ENCODE data around the gene OCLN.
"Not testable (repeated sequence)": the region's sequence is repeated elsewhere in the genome, so short reads cannot be mapped to it uniquely, and the experiment has no call there.

The OCLN gene

DNA sequence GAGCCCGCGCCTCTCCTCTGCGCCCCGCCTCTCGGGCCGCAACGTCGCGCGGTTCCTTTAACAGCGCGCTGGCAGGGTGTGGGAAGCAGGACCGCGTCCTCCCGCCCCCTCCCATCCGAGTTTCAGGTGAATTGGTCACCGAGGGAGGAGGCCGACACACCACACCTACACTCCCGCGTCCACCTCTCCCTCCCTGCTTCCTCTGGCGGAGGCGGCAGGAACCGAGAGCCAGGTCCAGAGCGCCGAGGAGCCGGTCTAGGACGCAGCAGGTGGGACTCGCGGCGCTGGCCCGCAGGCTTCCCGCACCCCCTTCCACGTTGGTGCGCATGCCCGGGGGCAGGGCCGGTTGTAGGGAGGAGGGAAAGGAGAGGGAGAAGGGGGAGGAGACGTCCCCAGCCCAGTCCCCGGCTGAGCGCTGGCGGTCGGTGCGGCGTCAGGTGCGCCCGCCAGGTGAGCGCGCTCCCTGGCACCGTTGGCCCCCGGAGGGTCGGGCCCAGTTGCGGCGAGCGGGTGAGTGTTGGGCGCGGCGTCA is at the start of gene OCLN:
Gene OCLN (plus strand): TSS at position 400 of the 532 bp plus-strand sequence. CDS start 11,455 bp downstream, outside the sequence.
- DNase-seq: no peak

DNA sequence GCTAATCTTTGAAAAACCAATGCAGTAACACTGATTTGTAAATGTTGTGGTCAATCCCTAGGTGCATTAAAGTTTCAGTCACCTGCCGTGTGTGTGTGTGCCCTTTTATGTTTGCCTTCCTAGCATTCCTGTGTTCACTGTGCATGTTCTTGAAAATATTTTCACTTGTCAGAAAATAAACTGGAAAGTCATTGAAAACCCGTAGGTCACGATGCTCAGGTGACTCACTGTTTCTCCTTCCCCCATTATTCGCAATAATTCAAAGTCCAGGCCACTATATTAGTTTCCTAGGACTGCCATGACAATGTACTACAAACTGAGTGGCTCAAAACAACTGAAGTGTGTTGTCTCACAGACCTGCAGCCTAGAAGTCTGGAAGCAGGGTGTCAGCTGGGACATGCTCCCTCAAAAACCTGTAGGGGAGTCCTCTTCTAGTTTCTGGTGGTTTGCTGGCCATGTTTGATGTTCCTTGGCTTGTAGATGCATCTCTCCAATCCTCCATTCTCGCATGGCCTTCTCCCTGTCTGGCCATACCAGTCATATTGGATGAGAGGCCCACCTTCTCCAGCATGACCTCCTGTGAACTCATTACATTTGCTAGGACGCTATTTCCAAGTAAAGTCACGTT is 48.3 kb upstream of the OCLN start:
- DNase-seq: no peak

DNA sequence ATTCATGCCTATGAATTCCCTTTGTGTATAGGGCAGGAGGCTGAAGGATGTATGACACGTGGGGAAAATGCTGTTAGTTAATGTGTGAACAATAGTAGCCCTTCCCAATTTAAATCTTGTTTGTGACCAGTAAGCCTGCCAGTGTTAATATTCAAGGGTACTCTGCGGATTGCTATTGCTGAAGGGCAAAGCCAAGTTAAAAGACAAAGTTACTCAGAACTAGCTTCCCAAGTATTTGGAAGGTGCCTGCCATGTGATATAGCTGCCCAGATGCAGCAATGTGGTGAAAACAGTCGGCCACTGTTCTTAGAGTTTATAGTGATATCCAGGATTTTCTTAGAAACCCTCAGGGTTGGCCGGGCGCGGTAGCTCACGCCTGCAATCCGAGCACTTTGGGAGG is 43.1 kb upstream of the OCLN start:
- no peak for DNase-seq

DNA sequence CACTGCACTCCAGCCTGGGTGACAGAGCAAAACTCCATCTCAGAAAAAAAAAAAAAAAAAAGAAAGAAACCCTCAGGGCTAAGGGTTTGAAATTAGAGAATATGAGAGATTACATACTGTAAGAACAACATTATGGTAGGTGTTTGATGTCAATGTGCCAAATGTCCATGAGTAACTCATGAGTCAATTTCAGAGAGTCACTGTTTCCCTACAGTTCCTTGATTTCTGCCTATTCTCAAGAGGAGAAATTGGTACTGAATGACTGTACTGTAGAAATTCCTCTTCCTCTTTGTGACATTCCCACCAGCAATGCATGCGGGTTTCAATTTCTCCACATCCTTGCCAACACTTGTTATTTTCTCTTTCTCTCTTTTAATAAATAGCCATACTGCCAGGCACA is 42.5 kb upstream of the OCLN start:
- no peak for DNase-seq

GRCh38 chr5:69450527-69450926 is 42.1 kb upstream of the OCLN start:
- DNase-seq: not testable (repeated sequence)

DNA sequence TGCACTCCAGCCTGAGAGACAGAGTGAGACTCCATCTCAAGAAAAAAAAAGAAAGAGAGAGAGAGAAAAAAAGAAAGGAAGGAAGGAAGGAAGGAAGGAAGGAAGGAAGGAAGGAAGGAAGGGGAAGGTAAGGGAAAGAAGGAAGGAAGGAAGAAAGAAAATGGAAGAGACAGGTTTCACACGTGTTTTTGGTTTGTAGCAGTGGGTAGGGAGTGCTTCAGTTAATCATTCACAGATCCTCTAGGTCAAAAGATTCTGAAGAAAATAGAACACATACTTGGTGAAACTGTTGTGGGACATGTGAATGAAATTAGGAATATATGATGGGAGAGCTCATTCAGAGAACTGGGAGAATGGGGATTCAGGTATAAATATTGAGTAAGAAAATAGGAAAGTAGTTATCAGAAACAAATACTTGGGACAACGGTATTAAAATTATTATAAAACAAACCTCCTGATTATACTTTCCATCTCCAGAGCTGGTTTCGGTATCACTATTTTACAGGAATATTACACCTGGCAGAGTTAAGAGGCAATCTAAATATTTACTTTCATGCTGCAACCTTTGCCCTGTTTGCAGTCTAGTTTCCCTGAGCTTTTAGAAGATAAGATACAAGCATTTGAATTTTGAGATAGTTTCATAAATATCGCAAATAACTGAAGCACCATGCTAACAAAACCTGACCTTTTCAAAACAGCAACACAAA is 40.5 kb upstream of the OCLN start:
- no peak for DNase-seq

DNA sequence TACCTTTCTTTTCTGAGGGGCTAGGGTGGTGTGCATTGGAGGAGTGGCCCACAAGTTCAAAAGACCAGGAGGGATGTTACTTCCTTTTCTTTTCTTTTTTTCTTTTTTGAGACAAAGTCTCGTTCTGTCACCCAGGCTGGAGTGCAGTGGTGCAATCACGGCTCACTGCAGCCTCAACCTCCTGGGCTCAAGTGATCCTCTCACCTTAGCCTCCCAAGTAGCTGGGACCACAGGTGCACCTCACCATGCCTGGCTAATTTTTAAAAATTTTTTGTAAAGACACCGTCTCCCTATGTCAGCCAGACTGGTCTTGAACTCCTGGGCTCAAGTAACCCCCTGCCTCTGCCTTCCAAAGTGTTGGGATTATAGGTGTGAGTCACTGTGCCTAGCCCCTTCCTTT is 39.1 kb upstream of the OCLN start:
- DNase-seq: not testable (repeated sequence)

- no peak for DNase-seq
Measured at GRCh38 chr5:69454460-69455249, 37.9 kb upstream of the OCLN start.

DNA sequence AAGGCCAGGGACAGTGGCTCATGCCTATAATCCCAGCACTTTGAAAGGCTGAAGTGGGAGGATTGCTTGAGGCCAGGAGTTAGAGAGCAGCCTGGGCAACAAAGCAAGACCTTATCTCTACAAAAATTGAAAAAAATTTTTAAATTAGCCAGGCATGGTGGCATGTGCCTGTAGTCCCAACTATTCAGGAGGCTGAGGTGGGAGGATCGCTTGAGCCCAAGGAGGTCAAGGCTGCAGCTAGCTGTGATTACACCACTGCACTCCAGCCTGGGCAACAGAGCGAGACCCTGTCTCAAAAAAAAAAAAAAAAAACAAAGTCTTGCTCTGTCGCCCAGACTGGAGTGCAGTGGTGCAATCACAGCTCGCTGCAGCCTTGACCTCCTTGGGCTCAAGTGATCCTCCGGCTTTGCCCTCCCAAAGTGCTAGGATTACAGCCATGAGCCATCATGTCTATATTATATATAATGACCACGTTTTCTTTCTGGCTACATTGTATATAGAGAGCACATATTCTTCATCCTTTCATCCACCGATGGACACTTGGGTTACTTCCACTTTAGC is 37.1 kb upstream of the OCLN start:
- not testable (repeated sequence) for DNase-seq

DNA sequence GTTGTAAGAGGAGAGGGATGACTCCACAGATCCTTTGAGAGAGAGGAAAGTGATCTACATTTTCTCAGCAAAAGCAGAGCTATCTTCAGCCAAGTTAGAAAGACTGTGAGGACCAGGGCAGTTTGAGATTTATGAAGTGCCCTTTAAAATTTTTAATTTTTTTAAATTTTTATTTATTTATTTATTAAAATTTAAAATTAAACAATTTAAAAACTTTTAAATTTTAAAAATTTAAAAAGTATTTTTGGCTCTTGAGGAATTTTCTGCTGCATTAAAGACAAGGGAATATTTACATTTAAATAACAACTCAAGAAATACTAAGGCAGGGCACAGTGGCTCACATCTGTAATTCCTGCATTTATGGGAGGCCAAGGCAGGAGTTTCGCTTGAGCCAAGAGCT is 30.4 kb upstream of the OCLN start:
- no peak for DNase-seq

GRCh38 chr5:69466375-69466774 is 26.2 kb upstream of the OCLN start:
- DNase-seq: not testable (repeated sequence)

- DNase-seq: no peak
Measured at GRCh38 chr5:69467442-69468225, 25.0 kb upstream of the OCLN start.

DNA sequence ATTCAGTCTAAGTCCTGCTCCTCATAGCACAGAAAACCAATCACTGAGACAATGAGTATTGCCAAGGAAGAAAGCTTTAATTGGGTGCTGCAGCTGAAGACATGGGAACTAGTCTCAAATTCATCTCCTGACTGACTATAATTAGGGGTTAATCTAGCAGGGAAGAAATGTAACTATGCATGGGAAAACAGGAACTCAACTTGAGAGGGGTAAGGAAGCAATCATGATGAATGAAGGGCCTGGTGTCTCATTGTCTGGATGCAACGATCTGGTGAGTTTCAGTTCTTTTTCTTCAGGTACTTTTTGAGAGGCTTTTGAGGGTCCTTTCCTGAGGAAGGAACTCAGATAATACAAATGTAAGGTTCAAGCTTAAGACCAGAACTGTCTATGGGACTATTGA is 24.0 kb upstream of the OCLN start:
- DNase-seq: no peak

DNA sequence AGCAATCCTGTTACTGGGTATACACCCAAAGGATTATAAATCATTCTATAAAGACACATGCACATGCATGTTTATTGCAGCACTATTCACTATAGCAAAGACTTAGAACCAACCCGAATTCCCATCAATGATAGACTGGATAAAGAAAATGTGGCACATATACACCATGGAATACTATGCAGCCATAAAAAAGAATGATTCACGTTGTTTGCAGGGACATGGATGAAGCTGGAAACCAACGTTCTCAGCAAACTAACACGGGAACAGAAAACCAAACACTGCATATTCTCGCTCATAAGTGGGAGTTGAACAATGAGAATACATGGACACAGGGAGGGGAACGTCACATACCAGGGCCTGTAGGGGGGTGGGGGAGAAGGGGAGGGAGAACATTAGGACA is 21.1 kb upstream of the OCLN start:
- DNase-seq: not testable (repeated sequence)

DNA sequence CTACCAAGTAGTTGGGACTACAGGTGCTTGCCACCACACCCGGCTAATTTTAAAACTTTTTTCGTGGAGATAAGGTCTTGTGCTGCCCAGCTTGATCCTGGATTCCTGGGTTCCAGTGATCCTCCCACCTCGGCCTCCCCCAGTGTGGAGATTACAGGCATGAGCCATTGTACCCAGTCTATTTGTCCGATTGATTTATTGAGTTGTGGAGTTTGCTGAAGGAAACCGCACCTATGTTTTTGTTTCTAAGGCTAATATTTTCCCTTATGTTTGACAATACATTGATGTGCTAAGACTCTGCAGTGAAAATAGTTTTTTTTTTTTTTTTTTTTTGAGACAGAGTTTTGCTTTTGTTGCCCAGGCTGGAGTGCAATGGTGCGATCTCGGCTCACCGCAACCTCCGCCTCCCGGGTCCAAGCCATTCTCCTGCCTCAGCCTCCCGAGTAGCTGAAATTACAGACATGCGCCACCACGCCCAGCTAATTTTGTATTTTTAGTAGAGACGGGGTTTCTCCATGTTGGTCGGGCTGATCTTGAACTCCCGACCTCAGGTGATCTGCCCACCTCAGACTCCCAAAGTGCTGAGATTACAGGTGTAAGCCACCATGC is 20.0 kb upstream of the OCLN start:
- not testable (repeated sequence) for DNase-seq

DNA sequence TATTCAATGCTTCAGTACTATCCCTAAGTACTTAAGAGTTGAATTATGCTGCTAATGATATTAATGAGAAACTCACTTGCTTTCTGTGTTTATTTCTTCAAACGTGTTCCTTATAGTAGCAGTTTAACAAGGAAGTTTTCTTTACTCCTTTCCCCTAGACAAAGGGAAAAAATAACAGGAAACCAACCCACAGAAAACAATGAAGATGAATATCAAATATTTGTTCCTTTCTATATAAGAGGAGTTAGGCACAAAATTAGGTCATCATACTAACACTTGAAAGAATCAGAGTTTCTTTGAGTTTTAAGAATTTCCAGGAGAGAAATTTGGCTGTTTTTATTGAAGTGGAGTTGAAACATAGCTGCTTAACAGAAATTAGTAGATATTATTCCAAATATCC is 15.4 kb upstream of the OCLN start:
- DNase-seq: no peak

GRCh38 chr5:69478296-69478695 is 14.3 kb upstream of the OCLN start:
- DNase-seq: not testable (repeated sequence)

DNA sequence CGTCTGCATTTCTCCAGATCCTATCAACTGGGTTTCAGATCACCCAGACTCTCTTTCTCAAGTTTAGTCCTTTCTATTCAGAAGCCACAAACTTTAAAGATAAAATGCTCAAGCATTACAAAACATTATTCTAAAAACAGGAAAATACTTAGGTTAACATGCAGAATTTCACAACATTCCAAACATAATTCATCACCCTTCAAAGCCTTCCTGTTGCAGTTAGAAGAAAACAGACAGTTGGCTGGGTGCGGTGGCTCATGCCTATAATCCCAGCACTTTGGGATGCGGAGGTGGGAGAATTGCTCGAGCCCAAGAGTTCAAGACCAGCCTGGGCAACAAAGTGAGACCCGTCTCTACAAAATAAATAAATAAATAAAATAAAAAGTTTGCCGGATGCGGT is 7.7 kb upstream of the OCLN start:
- DNase-seq: no peak

GRCh38 chr5:69485471-69485870 is 7.1 kb upstream of the OCLN start:
- no peak for DNase-seq

DNA sequence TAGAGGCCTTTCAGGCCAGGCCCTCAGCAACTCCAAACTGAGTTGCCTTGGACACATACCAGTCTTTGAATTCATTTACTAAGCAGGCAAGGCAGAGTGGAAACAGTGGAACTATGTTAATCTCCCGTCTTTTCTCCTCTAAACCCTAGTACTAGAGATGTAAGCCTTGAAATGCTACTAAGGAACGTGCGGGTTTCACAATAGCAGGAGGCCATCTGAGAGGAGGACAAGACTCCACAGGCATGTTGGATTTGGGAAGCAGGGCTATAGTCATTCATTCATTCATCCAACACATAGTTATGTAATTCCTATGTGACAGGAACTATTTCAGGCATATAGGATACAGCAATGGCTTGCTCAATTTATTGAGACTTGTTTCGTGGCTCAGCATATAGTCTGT is 3.3 kb upstream of the OCLN start:
- no peak for DNase-seq

- no peak for DNase-seq
Measured at GRCh38 chr5:69491027-69491426, 1.6 kb upstream of the OCLN start.

- no peak for DNase-seq
Measured at GRCh38 chr5:69491838-69492390, 676 bp upstream of the OCLN start.
